C4-2B (cell line): Measurements from ENCODE around the gene WDFY2.

ENCODE experiments used
- H3K27ac ChIP-seq: fragments of 450-650 bp; 2 replicates; pipeline ENCODE4 v1.5.1; 2017
- ZFX ChIP-seq: fragments of 450-650 bp; IDR thresholded peaks from 2 replicates; pipeline ENCODE4 v1.6.1; 2017
- TF ChIP-seq, protein P1 (sequence below): fragments of 450-650 bp; conservative IDR thresholded peaks from 2 replicates; pipeline ENCODE4 v1.5.1; 2017; ENCODE audit warnings: mild to moderate bottlenecking

Gene WDFY2

DNA sequence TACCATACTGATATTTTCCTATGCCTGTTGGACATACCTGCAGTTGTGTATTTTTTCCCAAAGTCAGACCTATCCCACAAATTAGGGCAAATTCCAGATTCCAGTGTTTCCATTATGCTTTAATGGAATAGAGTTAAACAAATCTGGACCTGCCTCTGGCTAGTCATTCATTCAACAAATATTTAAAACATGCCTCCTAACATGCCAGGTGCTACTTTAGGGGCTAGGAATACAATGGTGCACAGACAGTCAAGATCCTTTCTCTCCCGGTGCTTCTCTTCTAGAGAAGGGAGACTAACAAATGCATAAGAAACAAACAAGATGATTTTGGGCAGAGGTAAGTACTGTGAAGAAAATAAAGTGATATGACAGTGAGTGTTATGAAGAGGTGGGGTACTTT, 7.5 kb upstream of the WDFY2 start:
- TF ChIP-seq, protein P1, sequence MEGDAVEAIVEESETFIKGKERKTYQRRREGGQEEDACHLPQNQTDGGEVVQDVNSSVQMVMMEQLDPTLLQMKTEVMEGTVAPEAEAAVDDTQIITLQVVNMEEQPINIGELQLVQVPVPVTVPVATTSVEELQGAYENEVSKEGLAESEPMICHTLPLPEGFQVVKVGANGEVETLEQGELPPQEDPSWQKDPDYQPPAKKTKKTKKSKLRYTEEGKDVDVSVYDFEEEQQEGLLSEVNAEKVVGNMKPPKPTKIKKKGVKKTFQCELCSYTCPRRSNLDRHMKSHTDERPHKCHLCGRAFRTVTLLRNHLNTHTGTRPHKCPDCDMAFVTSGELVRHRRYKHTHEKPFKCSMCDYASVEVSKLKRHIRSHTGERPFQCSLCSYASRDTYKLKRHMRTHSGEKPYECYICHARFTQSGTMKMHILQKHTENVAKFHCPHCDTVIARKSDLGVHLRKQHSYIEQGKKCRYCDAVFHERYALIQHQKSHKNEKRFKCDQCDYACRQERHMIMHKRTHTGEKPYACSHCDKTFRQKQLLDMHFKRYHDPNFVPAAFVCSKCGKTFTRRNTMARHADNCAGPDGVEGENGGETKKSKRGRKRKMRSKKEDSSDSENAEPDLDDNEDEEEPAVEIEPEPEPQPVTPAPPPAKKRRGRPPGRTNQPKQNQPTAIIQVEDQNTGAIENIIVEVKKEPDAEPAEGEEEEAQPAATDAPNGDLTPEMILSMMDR = no peak
- TF ChIP-seq ZFX = no peak
- H3K27ac ChIP-seq = no peak overlapping the region

DNA sequence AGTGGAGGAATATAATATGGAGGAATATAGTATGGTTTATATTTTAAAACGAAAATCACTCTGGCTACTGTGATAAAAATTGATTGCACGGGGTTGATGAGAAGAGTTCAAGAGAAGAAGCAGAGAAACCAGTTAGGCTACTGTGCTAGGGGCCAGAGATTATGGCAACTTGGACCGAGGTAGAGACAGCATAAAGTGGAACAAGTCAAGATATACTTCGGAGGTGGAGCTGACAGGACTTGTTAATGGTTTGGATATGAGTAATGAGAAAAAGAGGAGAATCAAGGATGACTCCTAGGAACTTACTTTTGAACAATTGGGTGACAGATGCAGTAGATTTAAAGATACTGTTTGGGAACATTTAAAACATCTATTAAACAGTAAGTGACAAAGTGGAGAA, 6.6 kb upstream of the WDFY2 start:
- no peak overlapping the region for H3K27ac ChIP-seq
- no peak for TF ChIP-seq ZFX
- TF ChIP-seq, protein P1 = no peak

DNA sequence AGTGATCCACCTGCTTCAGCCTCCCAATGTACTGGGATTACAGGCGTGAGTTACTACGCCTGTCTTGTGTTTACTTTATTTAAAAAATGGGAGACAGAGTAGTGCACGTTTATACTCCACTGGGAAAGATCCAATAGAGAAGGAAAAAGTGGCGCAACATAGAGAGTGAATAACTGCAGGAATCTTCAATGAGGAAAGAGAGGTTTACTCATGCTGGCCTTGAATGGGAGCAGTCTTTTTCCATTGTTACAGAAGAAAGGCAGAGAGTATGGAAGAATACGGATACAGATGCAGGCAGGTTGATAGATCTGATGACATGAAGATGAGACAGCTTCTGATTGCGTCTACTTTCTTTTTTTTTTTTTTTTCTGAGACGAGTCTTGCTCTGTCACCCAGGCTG, 4.6 kb upstream of the WDFY2 start:
- no peak overlapping the region for H3K27ac ChIP-seq
- no peak for TF ChIP-seq ZFX
- TF ChIP-seq, protein P1 = no peak

GRCh38 chr13:51581148-51581820, 3.0 kb upstream of the WDFY2 start:
- TF ChIP-seq ZFX = no peak
- TF ChIP-seq, protein P1 = no peak
- no peak overlapping the region for H3K27ac ChIP-seq

DNA sequence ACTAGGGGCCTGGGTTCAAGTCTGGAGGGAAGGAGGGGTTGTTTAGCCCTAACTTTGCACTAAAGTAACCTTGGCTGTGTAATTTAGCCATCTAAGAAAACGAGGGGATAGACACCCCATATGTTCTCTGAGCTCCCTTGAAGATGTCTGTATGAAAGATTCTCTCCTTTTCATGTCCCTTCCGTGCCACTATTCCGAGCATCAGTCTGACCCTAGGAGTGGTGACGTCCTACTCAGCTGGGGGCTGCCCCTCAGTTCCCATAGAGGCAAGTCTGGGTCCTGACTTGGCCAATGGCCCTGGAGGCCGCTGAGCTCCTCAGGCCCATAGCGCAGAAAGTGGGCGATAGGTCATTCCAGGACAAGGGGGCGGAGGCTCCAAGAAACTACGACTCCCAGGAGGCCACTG, 790 bp upstream of the WDFY2 start:
- TF ChIP-seq, protein P1 = no peak
- TF ChIP-seq ZFX = no peak
- H3K27ac ChIP-seq = peak overlapping the region; percentile 81

- H3K27ac ChIP-seq = peak overlapping the region; percentile 81
- TF ChIP-seq ZFX = no peak
- TF ChIP-seq, protein P1 = no peak; the same call in 1 of the 2 replicates
Measured at GRCh38 chr13:51584731-51585672, 740 bp downstream of the WDFY2 start.

DNA sequence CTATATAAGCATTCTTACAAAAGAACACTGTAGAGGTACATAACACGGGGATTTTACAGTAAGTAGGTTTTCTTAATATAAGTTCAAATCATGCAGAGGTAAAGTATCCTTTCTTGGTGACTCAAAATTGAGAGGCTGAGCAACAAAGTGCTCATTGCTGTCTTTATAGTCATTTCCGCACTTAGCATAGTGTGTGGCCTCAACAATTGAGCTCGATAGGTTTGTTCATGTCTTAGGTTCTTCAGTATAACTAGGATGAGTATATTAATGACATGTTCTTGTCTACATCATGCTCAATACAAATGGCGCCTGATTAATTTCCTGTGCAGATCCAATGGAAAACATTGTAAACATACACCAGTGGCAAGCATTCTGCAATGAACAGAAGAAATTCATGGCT, 1.4 kb downstream of the WDFY2 start:
- no peak for TF ChIP-seq ZFX
- TF ChIP-seq, protein P1 = no peak

More for the DNA sequence above, 1.4 kb downstream of the WDFY2 start:
- H3K27ac ChIP-seq = no peak overlapping the region
